HepG2 (cell line): ENCODE results near the gene SYT7. TPM values are rescaled to one million over a fixed set of nuclear protein-coding genes. Genes with fewer than 3 reads are reported as not detected.

Experiments
- ATAC-seq: fragments of 200-7000 bp; cut with Tn5 transposase; 3 replicates; pipeline ENCODE4 v1.9.1; 2020; ENCODE audit warnings: mild to moderate bottlenecking, moderate library complexity
- BruUV-seq: library from RNA; stranded (reverse); fragments of 400-500 nt; replicated peaks from 2 replicates; lab custom pipeline; 2021; lab: Mats Ljungman, UMichigan
- CTCF ChIA-PET: fragments of 300-600 bp; formaldehyde crosslinking; extraction: SDS; loops from one replicate; lab custom pipeline; 2021; ENCODE audit warnings: low total read pairs, inconsistent platforms, low intra/inter-chr PET ratio; lab: Yijun Ruan, JAX
- POLR2A ChIA-PET: fragments of 350-600 bp; sonication (Branson Sonifier 250); formaldehyde crosslinking; loops from one replicate; lab custom pipeline; 2020; ENCODE audit warnings: antibody characterized with exemption, inconsistent platforms; lab: Yijun Ruan, JAX
- DNase-seq: peaks from one replicate; pipeline ENCODE4 v3.0.0-alpha.2; 2015; ENCODE audit warnings: low spot score
- FAIRE-seq: peaks from 3 replicates; lab custom pipeline; 2011; peaks lifted over from hg19 to GRCh38; lab: Jason Lieb, UNC
- H2AFZ ChIP-seq: one replicate; pipeline ENCODE4 v1.6.1; 2011; ENCODE audit warnings: low read length, inconsistent platforms
- H3K27ac ChIP-seq: fragments of 300-600 bp; 3 replicates; pipeline ENCODE4 v1.8.0; 2011; ENCODE audit warnings: mixed run types, mild to moderate bottlenecking, mixed read lengths, low read length, inconsistent platforms; ENCODE audit not compliant: insufficient read depth; ENCODE audit errors: extremely low read length
- H3K27me3 ChIP-seq, 2 experiments: fragments of 200-600 bp in 1 of 2; 2 replicates in 1 of 2; 3 replicates in 1 of 2; pipeline versions ENCODE4 v1.6.0 to v1.8.0; 2011; ENCODE audit warnings: low read length in 2 of 2, mild to moderate bottlenecking in 2 of 2, moderate library complexity in 2 of 2, inconsistent platforms in 1 of 2; ENCODE audit not compliant: insufficient read depth in 2 of 2, control insufficient read depth in 1 of 2
- H3K36me3 ChIP-seq, 2 experiments: fragments of 200-600 bp in 1 of 2; replicated peaks in 1 of 2; 2 replicates in 1 of 2; 3 replicates in 1 of 2; pipeline versions ENCODE4 v1.5.1 to v1.8.0; 2011; ENCODE audit warnings: low read length in 2 of 2, inconsistent platforms in 1 of 2; ENCODE audit not compliant: insufficient read depth in 2 of 2, control insufficient read depth in 1 of 2
- H3K4me1 ChIP-seq: 2 replicates; pipeline ENCODE4 v1.5.1; 2012; ENCODE audit warnings: low read length, inconsistent platforms; ENCODE audit not compliant: insufficient read depth
- H3K4me2 ChIP-seq: 2 replicates; pipeline ENCODE4 v1.6.0; 2011; ENCODE audit warnings: low read depth, low read length, inconsistent platforms
- H3K4me3 ChIP-seq, 3 experiments: fragments of 200-600 bp in 1 of 3; sonication (generic), shearing (Covaris generic) in 1 of 3; replicated peaks in 1 of 3; 2 replicates each; pipeline ENCODE4 v1.5.1; 2011 to 2016; ENCODE audit warnings: low read length in 3 of 3, inconsistent platforms in 2 of 3, low read depth in 2 of 3, mild to moderate bottlenecking in 2 of 3, control low read depth in 1 of 3, mixed read lengths in 1 of 3; ENCODE audit not compliant: insufficient read depth in 1 of 3
- H3K79me2 ChIP-seq: one replicate; pipeline ENCODE4 v1.6.1; 2011; ENCODE audit warnings: low read length, inconsistent platforms; ENCODE audit not compliant: insufficient read depth
- H3K9ac ChIP-seq: 2 replicates; pipeline ENCODE4 v1.6.0; 2011; ENCODE audit warnings: mild to moderate bottlenecking, low read depth, low read length, inconsistent platforms; ENCODE audit not compliant: insufficient read depth
- H3K9me3 ChIP-seq: 2 replicates; pipeline ENCODE4 v1.5.1; 2012; ENCODE audit warnings: mild to moderate bottlenecking, low read length
- H4K20me1 ChIP-seq: 2 replicates; pipeline ENCODE4 v1.6.0; 2011; ENCODE audit warnings: inconsistent platforms, mild to moderate bottlenecking, low read length, moderate library complexity; ENCODE audit not compliant: insufficient read depth
- ARNTL ChIP-seq: sonication (generic); formaldehyde crosslinking; IDR thresholded peaks from 2 replicates; pipeline ENCODE4 v1.4.0; 2020; ENCODE audit warnings: mild to moderate bottlenecking, missing genetic modification reagents
- FOXP4 ChIP-seq: sonication (generic); formaldehyde crosslinking; IDR thresholded peaks from 2 replicates; pipeline ENCODE4 v1.4.0; 2020; ENCODE audit warnings: missing genetic modification reagents
- NAIF1 ChIP-seq: sonication (generic); formaldehyde crosslinking; IDR thresholded peaks from 2 replicates; pipeline ENCODE4 v1.5.0; 2020; ENCODE audit warnings: mild to moderate bottlenecking, missing genetic modification reagents, borderline replicate concordance
- NFYC ChIP-seq: IDR thresholded peaks from 2 replicates; pipeline ENCODE4 v1.6.1; 2016; ENCODE audit warnings: missing genetic modification reagents, missing compliant biosample characterization
- POGZ ChIP-seq: sonication (generic); formaldehyde crosslinking; IDR thresholded peaks from 2 replicates; pipeline ENCODE4 v1.4.0; 2020; ENCODE audit warnings: mild to moderate bottlenecking, missing genetic modification reagents
- ZBTB3 ChIP-seq: sonication (generic); formaldehyde crosslinking; IDR thresholded peaks from 2 replicates; pipeline ENCODE4 v1.4.0; 2020; ENCODE audit warnings: low read depth, mild to moderate bottlenecking, moderate library complexity, missing genetic modification reagents, borderline replicate concordance
- ZBTB33 ChIP-seq: sonication (generic); formaldehyde crosslinking; IDR thresholded peaks from 2 replicates; pipeline ENCODE4 v1.4.0; 2020; ENCODE audit warnings: missing genetic modification reagents
- ZNF451 ChIP-seq: sonication (generic); formaldehyde crosslinking; IDR thresholded peaks from 2 replicates; pipeline ENCODE4 v1.5.0; 2020; ENCODE audit warnings: mild to moderate bottlenecking, missing genetic modification reagents
- ZNF484 ChIP-seq: sonication (generic); formaldehyde crosslinking; IDR thresholded peaks from 2 replicates; pipeline ENCODE4 v1.5.1; 2020; ENCODE audit warnings: mild to moderate bottlenecking, low read depth, missing genetic modification reagents, borderline replicate concordance
- ZNF652 ChIP-seq: IDR thresholded peaks from 2 replicates; pipeline ENCODE4 v1.6.1; 2016; ENCODE audit warnings: low read depth, borderline replicate concordance
- ZNF773 ChIP-seq: sonication (generic); formaldehyde crosslinking; IDR thresholded peaks from 2 replicates; pipeline ENCODE4 v1.4.0; 2020; ENCODE audit warnings: missing genetic modification reagents, borderline replicate concordance
- WGBS: methylation state at CpG from one replicate; pipeline ENCODE4 v1.1.6; 2017; ENCODE audit warnings: low lambda C conversion rate; 5-methylcytosine and 5-hydroxymethylcytosine counted together
- in situ Hi-C: cut with HindIII; loops from 2 replicates; pipeline ENCODE4 v1.10.0; 2017; ENCODE audit warnings: low pct_unique_long_range_greater_than_20kb; ENCODE audit not compliant: extremely low pct_ligation_motif_present
- intact Hi-C: fragments of 100-400 bp; cut with micrococcal nuclease; formaldehyde crosslinking; loops from one replicate; pipeline ENCODE4 v1.10.0; 2022; ENCODE audit not compliant: unreplicated experiment
- polyA plus RNA-seq, 8 experiments: library from polyadenylated mRNA; depleted of rRNA in 3 of 8; stranded (reverse) in 7 of 8; unstranded in 1 of 8; fragments of >200 nt; fragmentation: Illumina TruSeq in 4 of 8; extraction: Trizol in 4 of 8; gene quantifications; 2 replicates each; pipeline versions ENCODE4 v1.2.1 to v1.2.3, GENCODE V29; 2011 to 2016; ENCODE audit warnings: low read depth in 4 of 8, missing spikeins in 1 of 8, mixed read lengths in 1 of 8; ENCODE audit not compliant: insufficient read depth in 1 of 8
- total RNA-seq, 5 experiments: library from RNA; depleted of rRNA; stranded (reverse); fragments of >200 nt; fragmentation: Illumina TruSeq; extraction: Trizol; gene quantifications; 2 replicates each; pipeline ENCODE4 v1.2.3, GENCODE V29; 2016; ENCODE audit warnings: low read depth in 1 of 5
- TF ChIP-seq, protein P1 (sequence below), 2 experiments: sonication (generic) in 1 of 2; formaldehyde crosslinking in 1 of 2; IDR thresholded peaks; 2 replicates each; pipeline versions ENCODE4 v1.4.0 to v1.6.1; 2018 to 2020; ENCODE audit warnings: missing genetic modification reagents in 2 of 2, borderline replicate concordance in 1 of 2, low read depth in 1 of 2, mild to moderate bottlenecking in 1 of 2, missing biosample characterization in 1 of 2

Gene SYT7
- total and polyA plus RNA-seq, 2 of the 13 experiments (the other 11 are each of a cell fraction or from before 2014, with no cell fraction given) = 1.4 to 4.4 TPM

- TF ChIP-seq FOXP4 (CRISPR knock-in tag) = no peak
Observed at GRCh38 chr11:61564936-61565696, 15.8 kb downstream of the SYT7 start (continued).

GRCh38 chr11:61560751-61561150 is 20.1 kb downstream of the SYT7 start:
- CTCF ChIA-PET = no interaction called here
- TF ChIP-seq ZNF484 (CRISPR knock-in tag) (no peak), ARNTL (CRISPR knock-in tag) (no peak), ZNF773 (CRISPR knock-in tag) (no peak), ZNF652 (CRISPR knock-in tag) (no peak), POGZ (CRISPR knock-in tag) (no peak), ZBTB3 (no peak), NFYC (CRISPR knock-in tag) (no peak), ZNF451 (CRISPR knock-in tag) (no peak), NAIF1 (CRISPR knock-in tag) (no peak), ZBTB33 (CRISPR knock-in tag) (no peak)
- TF ChIP-seq, protein P1, sequence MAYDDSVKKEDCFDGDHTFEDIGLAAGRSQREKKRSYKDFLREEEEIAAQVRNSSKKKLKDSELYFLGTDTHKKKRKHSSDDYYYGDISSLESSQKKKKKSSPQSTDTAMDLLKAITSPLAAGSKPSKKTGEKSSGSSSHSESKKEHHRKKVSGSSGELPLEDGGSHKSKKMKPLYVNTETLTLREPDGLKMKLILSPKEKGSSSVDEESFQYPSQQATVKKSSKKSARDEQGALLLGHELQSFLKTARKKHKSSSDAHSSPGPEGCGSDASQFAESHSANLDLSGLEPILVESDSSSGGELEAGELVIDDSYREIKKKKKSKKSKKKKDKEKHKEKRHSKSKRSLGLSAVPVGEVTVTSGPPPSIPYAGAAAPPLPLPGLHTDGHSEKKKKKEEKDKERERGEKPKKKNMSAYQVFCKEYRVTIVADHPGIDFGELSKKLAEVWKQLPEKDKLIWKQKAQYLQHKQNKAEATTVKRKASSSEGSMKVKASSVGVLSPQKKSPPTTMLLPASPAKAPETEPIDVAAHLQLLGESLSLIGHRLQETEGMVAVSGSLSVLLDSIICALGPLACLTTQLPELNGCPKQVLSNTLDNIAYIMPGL (CRISPR knock-in tag; IDR thresholded peaks at IDR 0.05; ENCODE audit: borderline replicate concordance in 1 of 2, low read depth in 1 of 2) = no peak

More at GRCh38 chr11:61560751-61561150, 20.1 kb downstream of the SYT7 start:
- BruUV-seq = no TSS peak
- WGBS = 67% methylated on average over 2 of the region's 6 CpGs
- FAIRE-seq (no peak), ATAC-seq (no peak; the same call in 2 of the 3 replicates), DNase-seq (no peak)
- no peak overlapping the region for H3K4me3 ChIP-seq
- H3K36me3 ChIP-seq = no peaks in the 10 kb centered on the region
- H3K79me2 ChIP-seq = no peaks in the 10 kb centered on the region
- H3K27ac ChIP-seq = no peak overlapping the region
- no peaks in the 10 kb centered on the region; a peak in 1 of 5 replicates for H3K27me3 ChIP-seq
- H2AFZ ChIP-seq = no peak overlapping the region
- H4K20me1 ChIP-seq = peaks cover 5% of the 10 kb centered on the region; the same call in 1 of the 2 replicates
- POLR2A ChIA-PET = no interaction called here
- intact Hi-C loops = no loop called here
- in situ Hi-C loops = no loop called here
- H3K4me1 ChIP-seq = 0 out of 2 replicates have a peak, but pooled peaks cover 7% of the 10 kb centered on the region
- no peak overlapping the region for H3K4me2 ChIP-seq
- H3K9me3 ChIP-seq = no peaks in the 10 kb centered on the region
- no peak overlapping the region for H3K9ac ChIP-seq
